ENCODE data around the gene HPX.

DNA sequence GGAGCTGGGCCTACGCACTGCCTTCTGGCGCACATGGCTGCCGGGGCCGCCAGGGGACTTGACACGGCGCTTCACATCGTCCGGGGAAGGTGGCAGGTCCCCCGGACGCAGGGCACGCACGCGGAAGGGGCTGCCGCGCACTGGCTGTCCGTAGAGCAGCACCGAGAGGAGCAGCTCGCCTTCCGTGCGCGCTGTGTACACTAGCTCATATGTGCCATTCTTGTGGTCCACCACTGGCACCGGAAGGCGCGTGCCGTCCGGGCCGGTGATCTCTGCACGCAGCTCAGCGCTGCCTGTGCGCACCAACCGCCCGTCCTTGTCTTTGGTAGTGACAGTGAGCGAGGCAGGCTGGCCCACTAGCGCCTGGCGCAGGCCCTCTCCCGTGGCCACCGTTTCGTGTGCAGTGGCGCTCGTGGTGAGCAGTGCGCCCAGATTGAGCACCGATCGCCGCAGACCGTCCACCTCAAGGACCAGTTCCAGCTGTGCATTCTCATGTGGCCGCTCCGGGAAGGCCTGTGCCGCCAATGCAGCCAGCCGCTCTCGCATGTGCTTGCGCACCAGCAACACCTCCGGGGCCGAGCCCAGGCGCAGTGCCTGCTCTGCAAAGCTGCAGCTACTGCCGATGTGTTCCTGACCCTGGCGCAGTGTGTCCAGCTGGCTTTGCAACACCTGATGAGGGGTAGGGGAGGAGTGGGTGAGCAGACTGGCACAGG is 15.7 kb upstream of the HPX start:
- TF ChIP-seq, protein P1, sequence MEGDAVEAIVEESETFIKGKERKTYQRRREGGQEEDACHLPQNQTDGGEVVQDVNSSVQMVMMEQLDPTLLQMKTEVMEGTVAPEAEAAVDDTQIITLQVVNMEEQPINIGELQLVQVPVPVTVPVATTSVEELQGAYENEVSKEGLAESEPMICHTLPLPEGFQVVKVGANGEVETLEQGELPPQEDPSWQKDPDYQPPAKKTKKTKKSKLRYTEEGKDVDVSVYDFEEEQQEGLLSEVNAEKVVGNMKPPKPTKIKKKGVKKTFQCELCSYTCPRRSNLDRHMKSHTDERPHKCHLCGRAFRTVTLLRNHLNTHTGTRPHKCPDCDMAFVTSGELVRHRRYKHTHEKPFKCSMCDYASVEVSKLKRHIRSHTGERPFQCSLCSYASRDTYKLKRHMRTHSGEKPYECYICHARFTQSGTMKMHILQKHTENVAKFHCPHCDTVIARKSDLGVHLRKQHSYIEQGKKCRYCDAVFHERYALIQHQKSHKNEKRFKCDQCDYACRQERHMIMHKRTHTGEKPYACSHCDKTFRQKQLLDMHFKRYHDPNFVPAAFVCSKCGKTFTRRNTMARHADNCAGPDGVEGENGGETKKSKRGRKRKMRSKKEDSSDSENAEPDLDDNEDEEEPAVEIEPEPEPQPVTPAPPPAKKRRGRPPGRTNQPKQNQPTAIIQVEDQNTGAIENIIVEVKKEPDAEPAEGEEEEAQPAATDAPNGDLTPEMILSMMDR (IDR thresholded peaks at IDR 0.05) = no peak
- TF ChIP-seq EP300 (IDR thresholded peaks at IDR 0.05) = no peak
